A549 (cell line): Measurements from ENCODE around the gene RPS15. TPM values are rescaled to one million over a fixed set of nuclear protein-coding genes. Genes with fewer than 3 reads are reported as not detected.
A peak's percentile ranks its signal among the peaks of the same experiment; 100 is the strongest.

Experiments
- ATAC-seq, 2 experiments: fragments of 200-7000 bp in 1 of 2; fragments of >200 bp in 1 of 2; cut with Nextera tagmentation in 1 of 2; cut with Tn5 transposase in 1 of 2; 3 replicates each; pipeline versions ENCODE4 v1.8.0 to v1.9.1; 2018 to 2020; ENCODE audit warnings: mild to moderate bottlenecking in 1 of 2, moderate library complexity in 1 of 2
- CTCF ChIA-PET: fragments of 300-600 bp; sonication (Branson Sonifier 250); formaldehyde crosslinking; extraction: SDS; loops from one replicate; lab custom pipeline; 2021; ENCODE audit warnings: antibody characterized with exemption, inconsistent platforms; lab: Yijun Ruan, JAX
- POLR2A ChIA-PET: fragments of 350-600 bp; formaldehyde crosslinking; extraction: SDS; loops from one replicate; lab custom pipeline; 2021; ENCODE audit warnings: antibody characterized with exemption, inconsistent platforms; lab: Yijun Ruan, JAX
- DNase-seq, 2 experiments: peaks; one replicate each; pipeline versions ENCODE4 v3.0.0 to v3.0.0-alpha.2; 2011 to 2016; ENCODE audit warnings: low read depth in 1 of 2, low spot score in 1 of 2
- FAIRE-seq: peaks from 2 replicates; lab custom pipeline; 2011; peaks lifted over from hg19 to GRCh38; lab: Jason Lieb, UNC
- H3K27ac ChIP-seq, 2 experiments: fragments of >200 bp; sonication (Bioruptor Twin); formaldehyde crosslinking; 3 replicates each; pipeline ENCODE4 v1.5.1; 2016 to 2017
- H3K4me1 ChIP-seq: fragments of >200 bp; sonication (Bioruptor Twin); formaldehyde crosslinking; 3 replicates; pipeline ENCODE4 v1.6.1; 2016
- H3K4me2 ChIP-seq: fragments of >200 bp; sonication (Bioruptor Twin); formaldehyde crosslinking; 3 replicates; pipeline ENCODE4 v1.6.1; 2016
- H3K4me3 ChIP-seq: fragments of >200 bp; sonication (Bioruptor Twin); formaldehyde crosslinking; 3 replicates; pipeline ENCODE4 v1.5.1; 2016
- H3K9me3 ChIP-seq: fragments of >200 bp; sonication (Bioruptor Twin); formaldehyde crosslinking; 3 replicates; pipeline ENCODE4 v1.6.1; 2016
- BHLHE40 ChIP-seq: IDR thresholded peaks from 2 replicates; pipeline ENCODE4 v1.6.1; 2012; ENCODE audit warnings: low read depth, low read length, inconsistent platforms
- CHD2 ChIP-seq: fragments of 150-350 bp; IDR thresholded peaks from 2 replicates; pipeline ENCODE4 v1.6.1; 2014; ENCODE audit warnings: low read length; ENCODE audit not compliant: partially characterized antibody
- EHF ChIP-seq: fragments of 250-450 bp; sonication (Bioruptor Pico); IDR thresholded peaks from 2 replicates; pipeline ENCODE4 v1.5.0; 2020; ENCODE audit warnings: mild to moderate bottlenecking
- EHMT2 ChIP-seq: fragments of 200-600 bp; sonication (generic); IDR thresholded peaks from 2 replicates; pipeline ENCODE4 v1.6.1; 2016; ENCODE audit warnings: antibody characterized with exemption, low read depth, mild to moderate bottlenecking, moderate library complexity
- EP300 ChIP-seq, 2 experiments: fragments of >200 bp; sonication (Bioruptor Twin); formaldehyde crosslinking; IDR thresholded peaks; 2 replicates in 1 of 2; 3 replicates in 1 of 2; pipeline ENCODE4 v1.6.1; 2016 to 2017
- FOXS1 ChIP-seq: fragments of 250-450 bp; sonication (Bioruptor Pico); IDR thresholded peaks from 2 replicates; pipeline ENCODE4 v1.5.0; 2020; ENCODE audit warnings: mild to moderate bottlenecking, moderate library complexity
- HES2 ChIP-seq: fragments of >200 bp; sonication (Bioruptor Twin); formaldehyde crosslinking; IDR thresholded peaks from 2 replicates; pipeline ENCODE4 v1.6.1; 2016
- HEYL ChIP-seq: fragments of 250-450 bp; sonication (Bioruptor Pico); IDR thresholded peaks from 2 replicates; pipeline ENCODE4 v1.8.0; 2021; ENCODE audit warnings: mild to moderate bottlenecking, moderate library complexity
- HOXA7 ChIP-seq: fragments of 250-450 bp; sonication (Bioruptor Pico); IDR thresholded peaks from 2 replicates; pipeline ENCODE4 v1.5.0; 2020; ENCODE audit warnings: mild to moderate bottlenecking, moderate library complexity
- JUN ChIP-seq, 2 experiments: fragments of >200 bp; sonication (Bioruptor Twin); formaldehyde crosslinking; IDR thresholded peaks; 2 replicates in 1 of 2; 3 replicates in 1 of 2; pipeline ENCODE4 v1.6.1; 2016 to 2017
- JUNB ChIP-seq: fragments of >200 bp; sonication (Bioruptor Twin); formaldehyde crosslinking; IDR thresholded peaks from 2 replicates; pipeline ENCODE4 v1.6.1; 2016
- MAFK ChIP-seq: fragments of 450-650 bp; IDR thresholded peaks from 2 replicates; pipeline ENCODE4 v1.6.1; 2014; ENCODE audit not compliant: partially characterized antibody
- MYC ChIP-seq: IDR thresholded peaks from 2 replicates; pipeline ENCODE4 v1.6.1; 2012; ENCODE audit warnings: mild to moderate bottlenecking, inconsistent platforms, low read length, improper control_type of control experiment, borderline replicate concordance
- NFE2L2 ChIP-seq: fragments of 150-350 bp; conservative IDR thresholded peaks from 2 replicates; pipeline ENCODE4 v1.6.1; 2014; ENCODE audit warnings: low read length
- NPAS2 ChIP-seq: fragments of 250-450 bp; sonication (Bioruptor Pico); IDR thresholded peaks from 2 replicates; pipeline ENCODE4 v1.8.0; 2022; ENCODE audit warnings: mild to moderate bottlenecking, moderate library complexity, borderline replicate concordance
- NR3C1 ChIP-seq: fragments of >200 bp; sonication (Bioruptor Twin); formaldehyde crosslinking; IDR thresholded peaks from 3 replicates; pipeline ENCODE4 v1.6.1; 2017
- RFX5 ChIP-seq: fragments of 450-650 bp; IDR thresholded peaks from 2 replicates; pipeline ENCODE4 v1.7.1; 2014; ENCODE audit warnings: antibody characterized with exemption, mild to moderate bottlenecking, moderate library complexity
- USF2 ChIP-seq: fragments of 450-650 bp; IDR thresholded peaks from 2 replicates; pipeline ENCODE4 v1.6.1; 2014; ENCODE audit warnings: antibody characterized with exemption
- ZC3H11A ChIP-seq: fragments of 450-650 bp; IDR thresholded peaks from 2 replicates; pipeline ENCODE4 v1.6.1; 2014; ENCODE audit warnings: antibody characterized with exemption, mild to moderate bottlenecking
- WGBS: methylation state at CpG from one replicate; pipeline ENCODE4 v1.1.6; 2017; ENCODE audit errors: missing lambda C conversion rate; 5-methylcytosine and 5-hydroxymethylcytosine counted together
- polyA plus RNA-seq, 4 experiments: library from polyadenylated mRNA; depleted of rRNA in 3 of 4; stranded (reverse); fragments of >200 nt; fragmentation: RNase III in 1 of 4; extraction: RNeasy Plus Mini Kit Qiagen cat#74134 plus additional on column Dnase treatment in 1 of 4; gene quantifications; 2 replicates in 3 of 4; 3 replicates in 1 of 4; pipeline ENCODE4 v1.2.3, GENCODE V29; 2011 to 2017
- TF ChIP-seq, protein P1 (sequence below): fragments of 200-600 bp; sonication (generic); IDR thresholded peaks from 2 replicates; pipeline ENCODE4 v1.6.1; 2016; ENCODE audit warnings: antibody characterized with exemption, mild to moderate bottlenecking, moderate library complexity
- TF ChIP-seq, protein P2 (sequence below): fragments of 250-450 bp; sonication (Bioruptor Pico); IDR thresholded peaks from 2 replicates; pipeline ENCODE4 v1.5.0; 2020; ENCODE audit warnings: low read depth, mild to moderate bottlenecking, moderate library complexity
- TF ChIP-seq, protein P3 (sequence below): IDR thresholded peaks from 2 replicates; pipeline ENCODE4 v1.6.1; 2012
- TF ChIP-seq, protein P4 (sequence below): fragments of >200 bp; sonication (Bioruptor Twin); formaldehyde crosslinking; IDR thresholded peaks from 3 replicates; pipeline ENCODE4 v1.5.1; 2016

Gene RPS15
- polyA plus RNA-seq, 2 of the 4 experiments (the other 2 are of a cell fraction), result 525 to 1,458 TPM

- Histone ChIP-seq H3K9me3 (no peaks in the 10 kb centered on the region), H3K4me2 (no peak overlapping the region), H3K4me3 (no peak overlapping the region), H3K27ac (no peak overlapping the region), H3K4me1 (peaks cover 4% of the 10 kb centered on the region; the same call in 1 of the 3 replicates)
- no peak for DNase-seq
- FAIRE-seq, result no peak
- WGBS, result 96% methylated on average over 15 of the region's 17 CpGs
- ChIA-PET CTCF (no interaction called here), POLR2A (no interaction called here)
- no peak for ATAC-seq
- TF ChIP-seq RFX5 (no peak), EHMT2 (no peak), JUN (IDR thresholded peaks at IDR 0.05) (no peak), HEYL (CRISPR knock-in tag) (no peak), NPAS2 (CRISPR knock-in tag) (no peak), EHF (CRISPR knock-in tag) (no peak), NFE2L2 (no peak)
- TF ChIP-seq, protein P1, sequence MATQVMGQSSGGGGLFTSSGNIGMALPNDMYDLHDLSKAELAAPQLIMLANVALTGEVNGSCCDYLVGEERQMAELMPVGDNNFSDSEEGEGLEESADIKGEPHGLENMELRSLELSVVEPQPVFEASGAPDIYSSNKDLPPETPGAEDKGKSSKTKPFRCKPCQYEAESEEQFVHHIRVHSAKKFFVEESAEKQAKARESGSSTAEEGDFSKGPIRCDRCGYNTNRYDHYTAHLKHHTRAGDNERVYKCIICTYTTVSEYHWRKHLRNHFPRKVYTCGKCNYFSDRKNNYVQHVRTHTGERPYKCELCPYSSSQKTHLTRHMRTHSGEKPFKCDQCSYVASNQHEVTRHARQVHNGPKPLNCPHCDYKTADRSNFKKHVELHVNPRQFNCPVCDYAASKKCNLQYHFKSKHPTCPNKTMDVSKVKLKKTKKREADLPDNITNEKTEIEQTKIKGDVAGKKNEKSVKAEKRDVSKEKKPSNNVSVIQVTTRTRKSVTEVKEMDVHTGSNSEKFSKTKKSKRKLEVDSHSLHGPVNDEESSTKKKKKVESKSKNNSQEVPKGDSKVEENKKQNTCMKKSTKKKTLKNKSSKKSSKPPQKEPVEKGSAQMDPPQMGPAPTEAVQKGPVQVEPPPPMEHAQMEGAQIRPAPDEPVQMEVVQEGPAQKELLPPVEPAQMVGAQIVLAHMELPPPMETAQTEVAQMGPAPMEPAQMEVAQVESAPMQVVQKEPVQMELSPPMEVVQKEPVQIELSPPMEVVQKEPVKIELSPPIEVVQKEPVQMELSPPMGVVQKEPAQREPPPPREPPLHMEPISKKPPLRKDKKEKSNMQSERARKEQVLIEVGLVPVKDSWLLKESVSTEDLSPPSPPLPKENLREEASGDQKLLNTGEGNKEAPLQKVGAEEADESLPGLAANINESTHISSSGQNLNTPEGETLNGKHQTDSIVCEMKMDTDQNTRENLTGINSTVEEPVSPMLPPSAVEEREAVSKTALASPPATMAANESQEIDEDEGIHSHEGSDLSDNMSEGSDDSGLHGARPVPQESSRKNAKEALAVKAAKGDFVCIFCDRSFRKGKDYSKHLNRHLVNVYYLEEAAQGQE, result no peak
- TF ChIP-seq, protein P2, sequence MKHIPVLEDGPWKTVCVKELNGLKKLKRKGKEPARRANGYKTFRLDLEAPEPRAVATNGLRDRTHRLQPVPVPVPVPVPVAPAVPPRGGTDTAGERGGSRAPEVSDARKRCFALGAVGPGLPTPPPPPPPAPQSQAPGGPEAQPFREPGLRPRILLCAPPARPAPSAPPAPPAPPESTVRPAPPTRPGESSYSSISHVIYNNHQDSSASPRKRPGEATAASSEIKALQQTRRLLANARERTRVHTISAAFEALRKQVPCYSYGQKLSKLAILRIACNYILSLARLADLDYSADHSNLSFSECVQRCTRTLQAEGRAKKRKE, result no peak
Measured at GRCh38 chr19:1388637-1389026, 49.6 kb upstream of the RPS15 start.

DNA sequence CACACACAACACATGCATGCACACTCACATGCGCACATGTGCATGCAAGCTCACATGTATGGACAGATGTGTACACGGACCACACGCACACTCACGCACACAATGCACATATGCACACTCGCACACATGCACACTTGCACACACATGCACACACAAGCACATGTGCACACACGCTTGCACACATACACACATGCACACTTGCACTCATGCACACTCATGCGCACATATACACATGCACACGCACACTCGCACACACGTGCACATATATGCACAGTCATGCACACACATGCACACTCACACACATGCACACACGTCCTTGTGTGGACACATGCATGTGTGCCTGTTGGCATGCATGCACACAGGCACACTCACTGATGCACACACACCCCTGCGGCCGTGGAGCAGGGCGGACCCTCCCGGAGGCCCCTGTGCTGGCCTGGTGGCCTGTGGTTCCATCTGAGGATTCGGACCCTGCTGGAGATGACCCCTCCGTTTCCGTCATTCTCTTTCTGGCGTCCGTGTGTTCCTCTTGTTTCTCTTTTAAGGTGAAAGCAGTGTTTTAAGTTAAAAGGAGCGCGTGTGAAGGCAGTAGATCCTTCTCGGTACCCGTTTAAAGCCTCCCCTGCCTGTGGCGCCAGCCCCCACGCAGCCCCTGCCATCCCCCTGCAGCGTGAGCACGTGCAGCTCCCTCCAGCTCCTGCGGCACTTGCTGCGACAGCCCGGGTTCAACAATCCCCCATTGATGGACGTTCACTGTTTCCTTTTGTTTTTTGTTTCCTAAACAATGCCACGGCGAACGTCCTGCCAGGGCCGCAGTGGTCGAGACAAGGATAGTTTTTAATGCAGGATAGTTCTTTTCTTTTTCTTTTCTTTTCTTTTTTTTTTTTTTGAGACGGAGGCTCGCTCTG lies 48.9 kb upstream of the RPS15 start:
- Histone ChIP-seq H3K4me2 (no peak overlapping the region), H3K4me3 (no peak overlapping the region), H3K9me3 (no peaks in the 10 kb centered on the region), H3K4me1 (peaks cover 4% of the 10 kb centered on the region; the same call in 1 of the 3 replicates), H3K27ac (no peak overlapping the region)
- DNase-seq (no peak), ATAC-seq (no peak), FAIRE-seq (no peak)
- TF ChIP-seq EP300 (IDR thresholded peaks at IDR 0.05) (no peak), NFE2L2 (peak; percentile 55), HOXA7 (no peak), JUN (IDR thresholded peaks at IDR 0.05) (no peak)
- ChIA-PET POLR2A (no interaction called here), CTCF (no interaction called here)
- 92% methylated on average over 39 of the region's 39 CpGs for WGBS

DNA sequence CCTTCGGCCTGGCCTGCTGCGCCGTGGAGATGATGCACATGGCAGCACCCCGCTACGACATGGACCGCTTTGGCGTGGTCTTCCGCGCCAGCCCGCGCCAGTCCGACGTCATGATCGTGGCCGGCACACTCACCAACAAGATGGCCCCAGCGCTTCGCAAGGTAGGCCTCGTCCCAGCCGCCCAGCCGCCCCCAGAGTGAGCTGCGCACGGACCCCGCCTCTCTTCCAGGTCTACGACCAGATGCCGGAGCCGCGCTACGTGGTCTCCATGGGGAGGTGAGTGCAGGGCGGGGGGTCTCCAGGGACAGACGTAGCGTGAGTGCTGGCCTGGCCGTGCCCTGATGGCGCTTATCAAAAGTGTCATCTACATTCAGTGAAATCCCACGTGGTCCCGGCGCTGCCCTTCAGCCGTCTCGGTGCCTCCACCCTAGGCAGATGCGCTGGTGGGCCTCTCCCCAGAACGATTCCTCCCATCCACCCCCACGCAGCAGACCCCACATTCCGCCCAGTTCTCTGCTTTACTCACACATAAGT lies 47.2 kb upstream of the RPS15 start:
- H3K9me3 ChIP-seq, result no peaks in the 10 kb centered on the region
- no peak for FAIRE-seq
- H3K4me1 ChIP-seq, result no peaks in the 10 kb centered on the region
- ATAC-seq, result no peak
- H3K27ac ChIP-seq, result no peak overlapping the region
- H3K4me2 ChIP-seq, result no peak overlapping the region
- no peak for DNase-seq
- no peak for TF ChIP-seq FOXS1 (CRISPR knock-in tag)
- TF ChIP-seq, protein P3, sequence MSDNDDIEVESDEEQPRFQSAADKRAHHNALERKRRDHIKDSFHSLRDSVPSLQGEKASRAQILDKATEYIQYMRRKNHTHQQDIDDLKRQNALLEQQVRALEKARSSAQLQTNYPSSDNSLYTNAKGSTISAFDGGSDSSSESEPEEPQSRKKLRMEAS, result no peak
- no peak for TF ChIP-seq USF2
- TF ChIP-seq, protein P2, result no peak
- no peak for TF ChIP-seq CHD2
- no peak for TF ChIP-seq NR3C1
- no peak for TF ChIP-seq ZC3H11A
- no peak for TF ChIP-seq MYC
- no peak for TF ChIP-seq HES2
- no peak for TF ChIP-seq MAFK
- no peak for TF ChIP-seq NFE2L2
- TF ChIP-seq, protein P4, sequence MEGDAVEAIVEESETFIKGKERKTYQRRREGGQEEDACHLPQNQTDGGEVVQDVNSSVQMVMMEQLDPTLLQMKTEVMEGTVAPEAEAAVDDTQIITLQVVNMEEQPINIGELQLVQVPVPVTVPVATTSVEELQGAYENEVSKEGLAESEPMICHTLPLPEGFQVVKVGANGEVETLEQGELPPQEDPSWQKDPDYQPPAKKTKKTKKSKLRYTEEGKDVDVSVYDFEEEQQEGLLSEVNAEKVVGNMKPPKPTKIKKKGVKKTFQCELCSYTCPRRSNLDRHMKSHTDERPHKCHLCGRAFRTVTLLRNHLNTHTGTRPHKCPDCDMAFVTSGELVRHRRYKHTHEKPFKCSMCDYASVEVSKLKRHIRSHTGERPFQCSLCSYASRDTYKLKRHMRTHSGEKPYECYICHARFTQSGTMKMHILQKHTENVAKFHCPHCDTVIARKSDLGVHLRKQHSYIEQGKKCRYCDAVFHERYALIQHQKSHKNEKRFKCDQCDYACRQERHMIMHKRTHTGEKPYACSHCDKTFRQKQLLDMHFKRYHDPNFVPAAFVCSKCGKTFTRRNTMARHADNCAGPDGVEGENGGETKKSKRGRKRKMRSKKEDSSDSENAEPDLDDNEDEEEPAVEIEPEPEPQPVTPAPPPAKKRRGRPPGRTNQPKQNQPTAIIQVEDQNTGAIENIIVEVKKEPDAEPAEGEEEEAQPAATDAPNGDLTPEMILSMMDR, result no peak
- no peak for TF ChIP-seq JUNB
- TF ChIP-seq BHLHE40, result no peak
- no peak for TF ChIP-seq RFX5
- TF ChIP-seq, all 56 proteins: peak for 0
- CTCF ChIA-PET, result no interaction called here
- POLR2A ChIA-PET, result no interaction called here
- 97% methylated on average over 34 of the region's 42 CpGs for WGBS
- no peak overlapping the region for H3K4me3 ChIP-seq
